NCI-H2227 (cell line): ENCODE results near the gene CCDC28A.

Experiments used
- DNase-seq: peaks from one replicate; lab custom pipeline; 2025; ENCODE audit not compliant: unreplicated experiment; lab: John Stamatoyannopoulos, UW

Gene CCDC28A

GRCh38 chr6:138833816-138834539 is 60.4 kb downstream of the CCDC28A start:
- DNase-seq: no peak

GRCh38 chr6:138837246-138837645 is 63.7 kb downstream of the CCDC28A start:
- no peak for DNase-seq
